T-helper 17 cell (primary cell): Measurements from ENCODE around the gene IMPACT. TPM values are rescaled to one million over a fixed set of nuclear protein-coding genes. Genes with fewer than 3 reads are reported as not detected.

Source experiments
- ATAC-seq: fragments of 150-1000 bp; cut with Tn5 transposase; 2 replicates; pipeline ENCODE4 v1.10.0; 2021; ENCODE audit warnings: mild to moderate bottlenecking, moderate library complexity
- DNase-seq, 3 donors: peaks; one replicate each; pipeline versions ENCODE4 v3.0.0 to v3.0.0-alpha.2; 2020 to 2021
- H3K9me3 ChIP-seq: one replicate; pipeline ENCODE4 v1.7.0; 2013; ENCODE audit warnings: low read length, mild to moderate bottlenecking; ENCODE audit not compliant: control insufficient read depth, poor library complexity, severe bottlenecking
- H3K27ac Mint-ChIP-seq: one replicate; pipeline ENCODE4 v1.8.0; 2022; ENCODE audit warnings: mild to moderate bottlenecking, moderate library complexity, mixed read lengths
- H3K27me3 Mint-ChIP-seq: one replicate; pipeline ENCODE4 v1.8.0; 2022; ENCODE audit warnings: mixed read lengths
- H3K36me3 Mint-ChIP-seq: one replicate; pipeline ENCODE4 v1.8.0; 2022; ENCODE audit warnings: low read depth, mixed read lengths
- H3K4me1 Mint-ChIP-seq: one replicate; pipeline ENCODE4 v1.8.0; 2022; ENCODE audit warnings: mild to moderate bottlenecking, mixed read lengths
- H3K4me3 Mint-ChIP-seq: one replicate; pipeline ENCODE4 v1.8.0; 2022; ENCODE audit warnings: mild to moderate bottlenecking, moderate library complexity, mixed read lengths
- total RNA-seq, 4 donors: library from RNA in 2 of 4; stranded (reverse) in 2 of 4; gene quantifications; one replicate each; pipeline ENCODE4 v1.2.3 and lab custom pipeline; 2022 to 2026

The IMPACT gene
- total RNA-seq, 2 donors from 2014 or later, result 15.2 to 16.4 TPM

DNA sequence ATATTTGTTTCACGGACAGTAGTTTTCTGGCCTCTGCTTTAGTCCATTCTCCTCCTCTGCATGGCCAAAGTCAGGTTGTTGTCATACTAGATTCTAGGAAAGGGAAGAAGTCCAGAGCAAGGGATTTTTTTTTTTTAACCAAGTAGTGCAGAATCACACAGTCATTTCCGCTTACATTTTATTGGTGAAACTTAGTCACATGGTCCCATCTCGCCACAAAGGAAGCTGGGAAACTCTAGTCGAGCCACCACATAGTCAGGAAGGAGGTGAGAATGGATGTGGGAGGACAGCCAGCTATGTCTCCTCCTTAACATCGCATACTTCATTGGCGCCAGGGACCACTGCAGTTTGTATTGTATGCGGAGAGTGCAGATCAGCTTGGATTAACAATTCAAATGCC lies 44.3 kb downstream of the IMPACT start:
- H3K27ac Mint-ChIP-seq, result peak overlapping the region; percentile 80
- H3K4me1 Mint-ChIP-seq, result peaks cover 19% of the 10 kb centered on the region
- no peak for DNase-seq
- H3K36me3 Mint-ChIP-seq, result peaks cover 15% of the 10 kb centered on the region
- ATAC-seq, result no peak
- H3K9me3 ChIP-seq, result no peaks in the 10 kb centered on the region
- peaks cover 4% of the 10 kb centered on the region for H3K27me3 Mint-ChIP-seq
- H3K4me3 Mint-ChIP-seq, result peak overlapping the region; percentile 15

DNA sequence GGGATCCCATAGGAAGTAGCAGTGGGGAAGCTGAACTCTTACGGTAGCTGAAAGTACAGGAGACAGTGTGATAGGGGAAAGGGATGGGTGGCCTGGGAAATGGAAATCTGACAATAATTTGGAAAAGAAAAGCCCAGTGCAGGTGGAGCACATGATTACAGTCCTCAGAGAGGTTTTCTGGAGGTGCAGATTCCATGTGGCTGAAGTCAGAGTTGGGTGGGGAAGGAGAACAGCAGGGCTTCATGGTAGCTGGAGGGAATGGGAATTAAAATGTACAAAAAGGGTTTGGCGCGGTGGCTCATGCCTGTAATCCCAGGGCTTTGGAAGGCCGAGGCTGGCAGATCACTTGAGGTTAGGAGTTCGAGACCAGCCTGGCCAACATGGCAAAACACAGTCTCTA lies 46.1 kb downstream of the IMPACT start:
- no peaks in the 10 kb centered on the region for H3K27me3 Mint-ChIP-seq
- ATAC-seq, result no peak
- H3K27ac Mint-ChIP-seq, result peak overlapping the region; percentile 83
- H3K4me3 Mint-ChIP-seq, result peak overlapping the region; percentile 15
- DNase-seq, result no peak
- H3K4me1 Mint-ChIP-seq, result peaks cover 23% of the 10 kb centered on the region
- no peaks in the 10 kb centered on the region for H3K9me3 ChIP-seq
- H3K36me3 Mint-ChIP-seq, result peaks cover 11% of the 10 kb centered on the region

DNA sequence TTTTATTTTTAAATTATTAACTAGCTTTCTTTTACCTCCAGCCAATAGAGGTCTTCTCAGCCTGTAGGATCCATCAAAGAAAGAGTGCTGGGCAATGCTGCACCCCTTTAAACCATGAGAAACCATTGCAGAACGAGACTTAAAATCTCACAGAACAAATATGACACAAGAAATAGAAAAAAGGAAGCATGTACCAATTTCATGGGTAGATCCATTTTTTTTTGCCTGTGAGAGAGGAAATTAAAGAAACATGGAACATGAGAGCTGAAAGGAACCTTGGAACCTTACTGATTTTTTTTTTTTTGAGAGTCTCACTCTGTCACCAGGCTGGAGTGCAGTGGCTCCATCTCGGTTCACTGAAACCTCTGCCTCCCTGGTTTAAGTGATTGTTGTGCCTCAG lies 47.9 kb downstream of the IMPACT start:
- DNase-seq (no peak), ATAC-seq (no peak)
- peaks cover 19% of the 10 kb centered on the region for H3K4me1 Mint-ChIP-seq
- peaks cover 6% of the 10 kb centered on the region for H3K36me3 Mint-ChIP-seq
- H3K4me3 Mint-ChIP-seq, result no peak overlapping the region
- peak overlapping the region; percentile 67 for H3K27ac Mint-ChIP-seq
- H3K27me3 Mint-ChIP-seq, result no peaks in the 10 kb centered on the region
- H3K9me3 ChIP-seq, result no peaks in the 10 kb centered on the region

GRCh38 chr18:24475926-24476589 lies 49.6 kb downstream of the IMPACT start:
- no peak for DNase-seq
- H3K4me1 Mint-ChIP-seq, result peaks cover 13% of the 10 kb centered on the region
- peak overlapping the region; percentile 67 for H3K27ac Mint-ChIP-seq

DNA sequence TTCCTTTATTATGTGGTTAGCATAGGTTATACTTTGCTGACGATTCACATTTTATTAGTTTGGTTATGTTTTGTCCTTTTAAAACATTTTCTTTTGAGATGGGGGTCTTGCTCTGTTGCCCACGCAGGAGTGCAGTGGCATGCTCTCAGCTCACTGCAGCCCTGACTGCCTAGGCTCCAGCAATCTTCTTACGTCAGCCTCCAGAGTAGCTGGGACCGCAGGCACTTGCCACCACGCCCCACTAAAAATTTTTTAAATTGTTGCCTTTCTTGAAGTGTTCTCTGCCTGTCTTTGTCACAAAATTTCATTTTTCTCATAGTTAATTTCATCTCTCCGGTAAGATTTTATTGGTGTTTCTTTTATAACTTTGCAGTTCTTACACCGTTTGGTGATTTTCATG lies 52.9 kb downstream of the IMPACT start:
- no peaks in the 10 kb centered on the region for H3K9me3 ChIP-seq
- H3K4me3 Mint-ChIP-seq, result no peak overlapping the region
- no peak overlapping the region for H3K27ac Mint-ChIP-seq
- no peak for DNase-seq
- no peak for ATAC-seq
- peaks cover 9% of the 10 kb centered on the region for H3K4me1 Mint-ChIP-seq
- H3K36me3 Mint-ChIP-seq, result peaks cover 4% of the 10 kb centered on the region
- H3K27me3 Mint-ChIP-seq, result peaks cover 4% of the 10 kb centered on the region

More at GRCh38 chr18:24475926-24476589, 49.6 kb downstream of the IMPACT start:
- no peaks in the 10 kb centered on the region for H3K9me3 ChIP-seq
- Mint-ChIP-seq H3K27me3 (no peaks in the 10 kb centered on the region), H3K36me3 (peaks cover 6% of the 10 kb centered on the region), H3K4me3 (peak overlapping the region; percentile 9)
- ATAC-seq, result peak; percentile 88

- Mint-ChIP-seq H3K4me1 (peaks cover 23% of the 10 kb centered on the region), H3K27me3 (peaks cover 12% of the 10 kb centered on the region), H3K36me3 (peaks cover 3% of the 10 kb centered on the region), H3K4me3 (no peak overlapping the region), H3K27ac (no peak overlapping the region)
- ATAC-seq (no peak), DNase-seq (no peak)
- H3K9me3 ChIP-seq, result no peaks in the 10 kb centered on the region
Observed at GRCh38 chr18:24482821-24483220, 56.4 kb downstream of the IMPACT start.

GRCh38 chr18:24485681-24486080 lies 59.2 kb downstream of the IMPACT start:
- H3K9me3 ChIP-seq, result no peaks in the 10 kb centered on the region
- DNase-seq (no peak), ATAC-seq (no peak)
- H3K27ac Mint-ChIP-seq, result peak overlapping the region; percentile 51
- H3K27me3 Mint-ChIP-seq, result peaks cover 21% of the 10 kb centered on the region
- H3K4me1 Mint-ChIP-seq, result peaks cover 31% of the 10 kb centered on the region
- no peaks in the 10 kb centered on the region for H3K36me3 Mint-ChIP-seq
- H3K4me3 Mint-ChIP-seq, result no peak overlapping the region

DNA sequence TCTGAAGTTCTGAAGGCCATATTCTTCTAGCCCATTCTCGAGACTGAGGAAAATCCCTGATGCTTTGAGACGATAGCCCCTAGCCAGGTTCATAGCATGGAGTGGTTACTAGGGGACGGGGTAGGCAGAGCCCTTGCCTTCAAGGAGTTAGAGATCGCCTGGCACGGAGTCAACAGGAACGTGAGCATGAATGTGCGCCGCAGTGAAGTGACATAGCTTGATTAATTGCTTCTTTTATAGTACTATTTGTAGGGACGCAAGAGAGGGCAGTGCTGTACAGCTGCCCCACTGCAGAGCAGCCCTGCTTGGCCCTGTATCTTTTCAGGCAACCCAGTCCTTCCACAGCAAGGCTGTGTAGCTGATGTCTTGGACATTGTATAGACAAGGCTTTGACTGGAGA lies 60.2 kb downstream of the IMPACT start:
- peak overlapping the region; percentile 57 for H3K4me3 Mint-ChIP-seq
- DNase-seq (no peak), ATAC-seq (no peak)
- peak overlapping the region; percentile 51 for H3K27ac Mint-ChIP-seq
- H3K4me1 Mint-ChIP-seq, result peaks cover 31% of the 10 kb centered on the region
- H3K27me3 Mint-ChIP-seq, result peaks cover 21% of the 10 kb centered on the region
- no peaks in the 10 kb centered on the region for H3K36me3 Mint-ChIP-seq
- no peaks in the 10 kb centered on the region for H3K9me3 ChIP-seq

DNA sequence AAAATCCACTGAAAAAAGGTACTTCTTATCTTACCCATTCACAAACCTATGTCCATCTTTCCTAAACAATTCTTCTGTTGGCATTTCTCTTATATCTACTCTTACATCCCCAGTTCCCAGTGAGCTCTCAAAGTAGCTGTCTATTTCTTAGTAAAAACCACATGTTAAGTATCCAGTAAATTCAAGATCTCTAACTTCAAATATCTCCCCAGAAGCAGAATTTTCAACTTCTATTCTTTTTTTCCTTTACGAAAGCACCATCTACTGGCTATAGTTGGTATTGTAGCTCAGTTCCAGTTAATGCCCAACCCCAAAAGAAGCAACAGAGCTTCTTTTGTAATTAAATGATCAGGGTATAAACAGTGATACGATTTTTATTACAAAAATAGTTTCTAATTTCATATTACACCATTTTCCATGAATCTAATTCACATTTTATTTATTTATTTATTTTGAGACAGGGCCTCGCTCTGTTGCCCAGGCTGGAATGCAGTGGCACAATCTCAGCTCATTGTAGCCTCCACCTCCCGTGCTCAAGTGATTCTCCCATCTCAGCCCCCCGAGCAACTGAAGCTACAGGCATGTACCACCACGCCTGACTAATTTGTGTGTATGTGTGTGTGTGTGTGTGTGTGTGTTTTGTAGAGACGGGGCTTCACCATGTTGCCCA lies 62.5 kb downstream of the IMPACT start:
- H3K36me3 Mint-ChIP-seq, result peaks cover 2% of the 10 kb centered on the region
- no peaks in the 10 kb centered on the region for H3K9me3 ChIP-seq
- peak overlapping the region; percentile 85 for H3K4me3 Mint-ChIP-seq
- ATAC-seq (peak; percentile 44), DNase-seq (no peak)
- peak overlapping the region; percentile 81 for H3K27ac Mint-ChIP-seq
- peaks cover 28% of the 10 kb centered on the region for H3K4me1 Mint-ChIP-seq
- H3K27me3 Mint-ChIP-seq, result peaks cover 29% of the 10 kb centered on the region

DNA sequence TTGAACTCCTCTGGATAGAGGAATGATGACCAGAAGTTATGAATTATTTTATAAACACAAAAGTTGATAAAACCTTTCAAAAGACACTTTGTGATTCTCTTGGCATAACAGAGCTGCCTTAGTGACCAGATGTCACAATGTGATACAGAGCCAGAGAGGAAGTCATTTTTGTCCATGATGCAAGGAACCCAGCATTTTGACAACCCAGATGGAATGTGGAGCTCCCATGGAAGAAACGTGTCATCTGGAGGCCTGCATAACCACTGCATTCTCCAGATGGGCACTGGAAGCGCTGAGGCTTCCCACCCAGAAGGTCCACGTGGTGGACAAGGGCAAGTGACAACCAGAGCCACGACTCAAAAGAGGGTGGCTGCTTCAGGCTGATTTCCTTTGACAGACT lies 64.1 kb downstream of the IMPACT start:
- Mint-ChIP-seq H3K4me1 (peaks cover 19% of the 10 kb centered on the region), H3K36me3 (peaks cover 2% of the 10 kb centered on the region), H3K27ac (no peak overlapping the region), H3K4me3 (no peak overlapping the region), H3K27me3 (peaks cover 34% of the 10 kb centered on the region)
- H3K9me3 ChIP-seq, result no peaks in the 10 kb centered on the region
- DNase-seq, result no peak
- ATAC-seq, result no peak

- H3K4me3 Mint-ChIP-seq, result no peak overlapping the region
- DNase-seq (no peak), ATAC-seq (no peak)
- peaks cover 39% of the 10 kb centered on the region for H3K27me3 Mint-ChIP-seq
- no peak overlapping the region for H3K27ac Mint-ChIP-seq
- no peaks in the 10 kb centered on the region for H3K9me3 ChIP-seq
- H3K36me3 Mint-ChIP-seq, result peaks cover 2% of the 10 kb centered on the region
- peaks cover 13% of the 10 kb centered on the region for H3K4me1 Mint-ChIP-seq
Observed at GRCh38 chr18:24491927-24492834, 65.7 kb downstream of the IMPACT start.

DNA sequence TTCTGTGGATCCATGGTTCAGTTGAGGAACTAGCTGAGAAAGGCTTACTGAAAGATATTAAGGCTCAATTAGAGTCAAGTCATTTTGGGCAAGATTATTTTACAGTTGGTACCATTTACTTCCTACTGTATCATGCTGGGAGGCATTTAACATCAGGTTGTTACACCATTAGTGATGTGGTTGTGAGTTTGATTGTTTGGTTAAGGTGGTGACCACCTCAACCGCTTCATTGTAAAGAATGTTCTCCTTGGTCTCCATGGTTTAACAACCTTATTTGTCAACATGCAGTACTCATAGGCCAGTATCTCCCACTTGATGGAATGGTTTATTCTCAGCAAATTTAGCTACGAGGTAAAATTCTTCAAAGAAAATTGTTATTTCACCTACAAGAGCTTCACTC lies 68.1 kb downstream of the IMPACT start:
- Mint-ChIP-seq H3K4me1 (peaks cover 2% of the 10 kb centered on the region), H3K27ac (no peak overlapping the region), H3K27me3 (peaks cover 34% of the 10 kb centered on the region), H3K4me3 (no peak overlapping the region), H3K36me3 (peaks cover 2% of the 10 kb centered on the region)
- no peaks in the 10 kb centered on the region for H3K9me3 ChIP-seq
- DNase-seq (no peak), ATAC-seq (no peak)

- H3K27me3 Mint-ChIP-seq, result peaks cover 43% of the 10 kb centered on the region
- no peak overlapping the region for H3K4me3 Mint-ChIP-seq
- DNase-seq, result no peak
- no peak for ATAC-seq
- peak overlapping the region; percentile 66 for H3K27ac Mint-ChIP-seq
- peaks cover 2% of the 10 kb centered on the region for H3K4me1 Mint-ChIP-seq
- H3K9me3 ChIP-seq, result no peaks in the 10 kb centered on the region
- peaks cover 6% of the 10 kb centered on the region for H3K36me3 Mint-ChIP-seq
Observed at GRCh38 chr18:24497031-24497754, 70.7 kb downstream of the IMPACT start.
